Activated CD4-positive, alpha-beta T cell treated with anti-CD3 and anti-CD28 coated beads for 48 hours (primary cell): ENCODE measurements around the gene EFCAB5.
A peak's percentile ranks its signal among the peaks of the same experiment; 100 is the strongest.
"Not testable (repeated sequence)": the region's sequence is repeated elsewhere in the genome, so short reads cannot be mapped to it uniquely, and the experiment has no call there.

ENCODE experiments used
- DNase-seq: peaks from one replicate; pipeline ENCODE4 v3.0.0-alpha.2; 2020

EFCAB5 gene

GRCh38 chr17:29941334-29941733, at the start of gene EFCAB5:
Gene EFCAB5 (plus strand): TSS chr17:29941634. CDS start chr17:29941797, 163 bp downstream.
- DNase-seq, result no peak

- no peak for DNase-seq
Measured at GRCh38 chr17:29892201-29892600, 49.2 kb upstream of the EFCAB5 start.

DNA sequence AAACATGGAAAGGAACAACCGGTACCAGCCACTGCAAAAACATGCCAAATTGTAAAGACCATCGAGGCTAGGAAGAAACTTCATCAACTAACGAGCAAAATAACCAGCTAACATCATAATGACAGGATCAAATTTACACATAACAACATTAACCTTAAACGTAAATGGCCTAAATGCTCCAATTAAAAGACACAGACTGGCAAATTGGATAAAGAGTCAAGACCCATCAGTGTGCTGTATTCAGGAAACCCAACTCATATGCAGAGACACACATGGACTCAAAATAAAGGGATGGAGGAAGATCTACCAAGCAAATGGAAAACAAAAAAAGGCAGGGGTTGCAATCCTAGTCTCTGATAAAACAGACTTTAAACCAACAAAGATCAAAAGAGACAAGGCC, 44.3 kb upstream of the EFCAB5 start:
- not testable (repeated sequence) for DNase-seq

DNA sequence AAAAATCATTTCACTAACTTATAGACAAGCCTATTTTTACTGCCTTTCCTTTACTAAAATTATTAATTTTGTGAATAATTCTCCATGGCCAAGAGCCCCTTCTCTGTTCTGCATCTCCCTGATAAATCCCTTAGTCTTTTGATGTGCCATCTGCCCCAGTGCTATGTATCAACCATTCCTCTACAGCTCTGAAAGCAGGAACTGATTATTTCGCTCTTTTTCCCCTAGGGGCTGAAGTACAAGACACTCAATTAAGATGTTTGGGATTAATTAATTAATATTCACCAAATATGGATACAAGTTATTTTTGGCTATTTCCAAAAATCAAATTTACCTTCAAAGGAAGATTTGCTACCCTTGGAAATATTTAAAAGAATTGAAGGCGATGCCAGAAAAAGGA, 38.0 kb upstream of the EFCAB5 start:
- DNase-seq, result no peak

DNA sequence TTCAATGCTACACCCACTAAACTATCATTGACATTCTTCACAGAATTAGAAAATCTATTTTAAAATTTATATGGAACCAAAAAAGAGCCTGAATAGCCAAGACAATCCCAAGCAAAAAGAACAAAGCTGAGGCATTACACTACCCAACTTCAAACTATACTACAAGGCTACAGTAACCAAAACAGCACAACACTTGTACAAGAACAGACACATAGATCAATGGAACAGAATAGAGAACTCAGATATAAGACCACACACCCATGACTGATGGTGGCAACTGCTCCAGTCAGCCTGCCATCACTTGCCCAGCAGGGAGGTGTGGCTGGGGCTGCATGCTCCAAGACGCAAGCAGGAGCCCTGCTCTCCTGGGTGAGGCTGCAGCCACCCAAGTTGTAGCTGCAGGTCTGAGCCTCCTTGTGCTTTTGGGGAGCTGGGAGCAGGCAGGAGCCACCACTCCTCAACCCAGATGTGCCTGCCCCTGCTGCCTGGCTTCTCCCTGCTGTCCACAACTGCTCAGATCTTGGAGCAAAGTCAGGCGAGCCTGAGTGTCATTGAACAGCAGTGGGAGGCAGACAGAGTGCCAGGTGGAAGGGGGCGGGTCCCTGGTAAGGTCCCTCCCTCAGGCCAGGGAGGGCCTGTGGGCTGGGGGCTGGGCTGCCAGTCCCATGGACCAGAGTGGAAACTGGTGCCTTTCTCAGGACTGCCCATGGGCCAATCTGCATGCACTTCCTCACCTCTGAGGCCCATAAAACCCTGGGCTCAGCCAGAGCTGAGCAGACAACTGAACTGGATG, 36.2 kb upstream of the EFCAB5 start:
- no peak for DNase-seq

DNA sequence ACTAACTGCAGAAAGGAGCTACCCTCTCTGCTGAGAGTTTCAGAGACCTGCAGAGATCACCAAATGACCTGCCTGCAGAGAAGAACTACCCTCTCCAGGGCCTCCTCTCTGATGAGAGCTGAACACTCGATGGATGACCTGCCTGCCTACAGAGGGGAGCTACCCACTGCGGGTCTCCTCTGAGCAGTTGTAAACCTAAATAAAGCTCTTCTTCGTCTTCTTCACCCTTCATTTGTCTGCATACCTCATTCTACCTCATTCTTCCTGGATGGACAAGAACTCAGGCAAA, 35.6 kb upstream of the EFCAB5 start:
- no peak for DNase-seq

GRCh38 chr17:29906969-29907368, 34.5 kb upstream of the EFCAB5 start:
- DNase-seq, result no peak

- DNase-seq, result no peak
Measured at GRCh38 chr17:29909236-29910003, 32.0 kb upstream of the EFCAB5 start.

GRCh38 chr17:29911641-29912177, 29.7 kb upstream of the EFCAB5 start:
- no peak for DNase-seq

DNA sequence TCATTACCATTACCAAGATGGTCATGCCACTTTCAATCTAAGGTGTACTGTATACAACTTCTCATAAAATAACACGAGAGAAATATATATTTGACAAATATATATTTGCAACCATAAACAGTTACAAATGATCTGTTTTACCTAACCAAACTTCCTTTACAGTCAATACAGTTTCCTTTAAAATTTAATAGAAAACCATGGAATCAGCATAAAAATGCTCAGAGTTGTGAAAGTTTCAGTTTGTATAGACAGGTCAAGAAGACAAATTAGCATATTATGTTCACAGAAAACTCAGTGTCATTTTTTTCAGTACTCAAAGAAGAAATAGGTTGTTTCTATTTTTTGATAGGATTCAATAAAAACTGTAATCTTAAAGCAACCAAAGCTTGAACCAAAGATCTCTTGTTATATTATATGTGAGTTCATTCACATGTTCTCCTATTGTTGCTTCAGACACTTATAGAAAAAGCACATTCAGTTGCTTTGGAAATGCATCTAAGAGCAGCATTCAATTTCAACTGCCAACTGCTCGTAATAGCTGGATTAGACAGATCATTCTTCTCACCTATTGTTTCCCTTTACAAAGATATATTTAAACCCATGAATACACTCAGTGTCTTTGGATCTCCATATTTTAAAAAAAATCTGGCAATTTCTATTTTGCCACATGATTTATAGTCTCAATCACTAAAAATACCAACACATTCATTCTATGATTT, 26.5 kb upstream of the EFCAB5 start:
- DNase-seq, result no peak

DNA sequence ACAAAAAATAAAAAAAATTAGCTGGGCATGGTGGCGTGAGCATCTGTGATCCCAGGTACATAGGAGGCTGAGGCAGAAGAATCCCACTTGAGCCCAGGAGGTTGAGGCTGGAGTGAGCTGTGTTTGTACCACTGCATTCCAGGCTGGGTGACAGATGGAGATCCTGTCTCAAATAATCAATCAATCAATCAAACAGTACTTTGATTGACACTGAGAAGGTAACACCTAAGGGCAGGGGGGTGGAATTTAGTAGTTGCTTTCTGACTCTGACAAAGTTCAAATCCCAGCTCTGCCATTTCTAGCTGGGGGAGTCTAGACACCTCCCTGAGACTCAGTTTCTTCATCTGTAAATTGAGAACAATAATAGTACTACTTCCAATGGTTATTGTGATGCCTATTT, 23.4 kb upstream of the EFCAB5 start:
- DNase-seq, result no peak

DNA sequence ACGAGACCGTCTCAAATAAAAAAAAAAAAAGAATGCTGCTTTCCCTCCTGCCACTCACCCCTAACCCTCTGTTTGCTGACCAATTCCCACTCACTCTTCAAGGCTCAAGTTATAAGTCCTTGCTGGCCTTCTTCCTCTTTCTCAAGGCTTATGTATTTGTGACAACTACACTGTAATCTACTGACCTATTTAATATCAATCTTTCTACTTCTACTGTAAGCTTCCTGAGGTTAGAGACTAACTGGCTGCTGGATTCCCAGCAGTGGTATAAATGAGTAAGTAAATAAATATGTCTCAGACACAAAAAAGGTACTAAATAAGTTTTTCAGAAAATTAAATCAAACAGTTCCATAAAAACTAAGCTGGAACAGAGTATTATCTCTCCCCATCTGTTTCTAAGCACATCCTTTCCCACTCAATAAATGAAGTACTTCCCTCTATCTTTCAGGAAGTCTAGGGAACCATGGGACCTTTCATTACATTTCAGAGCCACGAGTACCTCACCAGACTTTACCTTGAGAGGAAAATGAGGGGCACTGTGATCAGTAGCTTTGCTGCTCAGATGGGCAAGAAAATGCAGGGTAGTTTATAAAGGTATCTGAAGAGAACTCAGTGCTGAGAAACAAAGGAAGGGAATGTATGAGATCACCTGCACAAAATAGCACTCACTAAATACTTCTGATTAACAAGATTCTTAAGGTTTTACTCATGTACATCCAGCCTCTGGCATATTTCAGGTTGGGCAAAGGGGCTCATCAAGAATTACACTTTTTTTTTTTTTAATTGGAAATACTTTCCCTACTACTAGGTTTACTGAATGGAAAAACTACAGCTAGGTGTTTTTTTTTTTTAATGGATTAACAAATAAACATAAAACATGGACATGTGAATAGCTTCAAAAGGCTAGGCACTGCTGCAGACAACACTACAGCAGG, 22.2 kb upstream of the EFCAB5 start:
- no peak for DNase-seq

DNA sequence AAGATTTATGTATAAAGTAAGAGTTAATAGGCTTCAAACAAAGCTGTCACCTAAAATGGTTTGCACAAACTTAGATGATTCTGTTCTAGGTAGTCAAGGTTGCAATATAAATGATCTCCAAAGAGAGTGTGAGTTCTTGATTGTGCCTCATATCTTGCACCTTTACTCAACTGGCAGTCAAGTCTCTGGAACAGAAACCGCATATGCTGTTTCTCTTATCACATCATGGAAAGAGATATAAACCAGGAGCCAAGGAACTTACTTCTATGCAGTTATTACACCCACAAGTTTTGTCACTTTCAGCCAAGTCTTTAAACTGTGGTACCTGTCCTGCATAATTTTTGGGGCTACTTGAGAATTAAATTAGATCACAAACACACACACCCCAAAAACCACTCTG, 16.6 kb upstream of the EFCAB5 start:
- DNase-seq, result no peak

DNA sequence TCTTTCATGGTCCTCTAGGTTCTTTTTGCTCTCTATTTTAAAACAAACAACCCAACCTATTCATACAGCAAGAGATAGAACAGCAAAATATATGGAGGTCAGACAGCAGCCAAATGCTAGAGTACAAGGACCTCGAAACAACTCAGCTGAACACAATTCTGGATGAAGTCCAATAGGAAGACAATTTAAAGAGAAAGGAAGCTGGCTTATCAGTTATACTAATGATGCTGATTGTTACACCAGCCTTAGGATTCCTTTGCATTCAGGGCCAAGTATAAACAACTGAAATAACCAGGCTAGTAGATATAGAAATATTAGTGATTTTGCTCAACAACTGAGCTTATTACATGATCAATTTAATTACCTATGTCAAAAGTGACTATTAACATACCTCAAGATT, 13.9 kb upstream of the EFCAB5 start:
- no peak for DNase-seq

DNA sequence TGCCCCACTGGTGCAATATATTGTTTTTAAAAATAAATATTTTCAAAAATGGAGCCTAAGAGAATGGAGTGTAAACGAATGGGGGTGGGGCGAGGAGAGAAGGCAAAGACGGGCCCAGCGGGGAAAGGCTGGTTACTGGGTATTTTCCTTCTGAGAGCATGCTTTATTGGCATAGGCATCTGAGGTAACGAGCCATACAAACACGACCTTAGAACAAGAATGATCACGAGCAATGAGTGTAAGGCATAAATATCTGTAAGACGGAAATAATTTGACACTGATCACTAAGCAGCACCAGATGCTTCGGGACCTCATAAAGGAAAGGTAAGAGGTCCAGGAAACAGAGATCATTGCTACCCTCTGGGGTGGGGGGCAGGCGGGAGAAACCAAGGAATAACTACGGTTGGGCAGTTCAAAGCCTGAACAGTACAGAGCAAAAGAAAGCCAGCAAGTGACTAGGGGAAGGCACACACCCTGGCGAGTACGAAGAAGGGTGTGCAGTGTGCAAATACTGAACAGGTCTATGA, 12.4 kb upstream of the EFCAB5 start:
- peak; percentile 50 for DNase-seq

DNA sequence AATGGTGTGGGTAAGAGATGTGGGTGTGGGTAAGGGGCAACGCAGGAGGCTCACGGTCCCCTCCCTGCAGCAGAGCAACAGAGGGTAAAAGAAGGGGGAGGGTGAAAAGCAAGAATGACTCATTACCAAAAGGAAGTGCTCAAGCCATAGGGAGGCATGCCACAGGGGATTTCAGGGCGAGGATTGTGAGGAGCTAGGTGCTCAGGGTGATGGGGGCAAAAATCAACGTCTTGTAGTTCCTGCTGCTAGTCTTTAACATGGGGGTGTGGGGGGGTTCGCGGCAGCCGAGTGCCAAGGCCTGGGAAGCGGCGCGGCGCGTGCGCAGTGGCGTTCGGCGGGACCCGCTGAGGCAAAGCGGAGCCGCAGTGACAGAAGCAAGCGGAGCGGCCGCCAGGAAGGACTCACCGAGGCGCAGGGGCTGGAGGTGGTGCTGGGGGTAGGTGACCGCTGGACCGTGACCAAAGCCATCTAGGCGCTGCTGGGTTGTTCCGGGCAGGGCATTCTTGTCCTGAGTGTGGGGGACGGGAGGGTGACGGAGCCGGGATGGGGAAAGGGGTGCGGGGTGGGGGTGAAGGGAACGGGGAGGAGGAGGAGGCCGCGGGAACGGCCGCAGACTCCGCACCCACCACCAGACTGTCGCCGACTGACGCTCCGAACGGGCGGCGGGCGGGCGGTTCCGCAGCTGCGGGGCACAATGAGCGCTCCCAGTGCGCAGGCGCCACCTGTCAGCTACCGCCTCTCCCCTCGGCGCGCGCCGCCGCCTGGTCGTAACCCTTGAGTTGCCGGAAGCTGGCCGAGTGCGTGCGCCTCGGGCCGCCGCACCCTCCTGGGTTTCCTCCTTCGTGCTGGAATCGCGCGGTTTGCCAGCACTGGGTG, 11.7 kb upstream of the EFCAB5 start, which contains the start of gene SSH2:
Gene SSH2, minus strand, starts transcription at position 696 of the 876 bp plus-strand sequence. Its CDS starts 228 bp downstream, at position 468.
- peak; percentile 92 for DNase-seq

GRCh38 chr17:29930409-29931010, 10.9 kb upstream of the EFCAB5 start:
- DNase-seq, result no peak

DNA sequence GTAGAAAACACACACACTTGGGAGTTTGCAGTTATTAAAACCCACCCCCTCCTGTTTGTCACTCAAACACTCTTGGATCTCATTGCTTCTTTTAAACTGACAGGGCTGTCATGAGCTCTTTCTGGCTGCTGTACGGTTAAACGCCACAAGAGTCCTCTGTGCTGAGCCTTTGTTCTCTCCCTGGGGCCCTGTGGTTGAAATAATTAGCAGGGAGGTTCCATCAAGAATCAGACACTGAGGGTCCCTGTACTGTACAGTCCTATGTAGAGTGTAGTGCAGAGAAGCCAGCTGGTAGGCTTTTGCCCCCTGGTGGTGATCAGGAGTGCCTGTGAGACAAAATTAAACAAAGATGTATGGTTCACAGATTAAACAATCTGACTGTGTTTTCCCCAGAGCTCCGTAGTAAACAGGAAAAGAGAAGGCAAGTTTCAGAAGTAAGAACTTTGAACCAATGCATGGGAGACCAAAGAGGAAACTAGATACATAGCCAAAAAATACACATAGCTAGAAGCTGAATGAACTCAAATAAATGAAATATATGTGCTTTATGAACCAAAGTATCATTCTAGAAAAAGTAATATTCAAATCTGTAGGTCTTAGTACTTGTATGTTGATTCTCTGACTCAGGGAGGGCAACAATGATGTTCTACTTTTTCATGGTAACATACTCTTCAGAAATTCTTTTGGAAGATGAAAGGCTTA, 10.1 kb upstream of the EFCAB5 start:
- DNase-seq, result peak; percentile 72

GRCh38 chr17:29933379-29933778, 8.1 kb upstream of the EFCAB5 start:
- DNase-seq, result no peak

DNA sequence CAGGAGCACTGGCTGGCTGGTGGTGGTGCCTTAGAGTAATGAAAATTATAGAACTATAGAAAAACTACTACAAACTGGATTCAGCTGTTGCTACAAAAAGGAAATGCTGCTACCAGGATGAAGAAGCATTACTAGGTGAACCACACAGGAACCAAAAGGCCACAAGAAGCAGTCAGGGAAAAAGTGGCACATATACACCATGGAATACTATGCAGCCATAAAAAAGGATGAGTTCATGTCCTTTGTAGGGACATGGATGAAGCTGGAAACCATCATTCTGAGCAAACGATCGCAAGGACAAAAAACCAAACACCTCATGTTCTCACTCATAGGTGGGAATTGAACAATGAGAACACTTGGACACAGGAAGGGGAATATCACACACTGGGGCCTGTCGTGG, 5.5 kb upstream of the EFCAB5 start:
- not testable (repeated sequence) for DNase-seq
